Activated CD4-positive, alpha-beta T cell treated with anti-CD3 and anti-CD28 coated beads, Interleukin-2, amount 10 ng/mL, durations not matched to agents 24 days and 14 days (primary cell): ENCODE measurements around the gene RAB12. TPM values are rescaled to one million over a fixed set of nuclear protein-coding genes. Genes with fewer than 3 reads are reported as not detected.

Experiments
- total RNA-seq: library from RNA; stranded (reverse); gene quantifications from 2 replicates; pipeline ENCODE4 v1.2.3, GENCODE V29; 2022

The RAB12 gene
- total RNA-seq, 1 donor from 2014 or later: 20.2 TPM

Other genes with a start within 250 kb of the RAB12 start
- gene MTCL1, start 96.1 kb downstream of the RAB12 start, total RNA-seq: 0.09 and 0.40 TPM in 2 replicates